IPS-18a (cell line): Measurements from ENCODE around the gene LSM12.
"Not testable (repeated sequence)": the region's sequence is repeated elsewhere in the genome, so short reads cannot be mapped to it uniquely, and the experiment has no call there.

Experiments used
- H3K27ac ChIP-seq: one replicate; pipeline ENCODE4 v1.5.1; 2013; ENCODE audit warnings: low read length
- H3K27me3 ChIP-seq: one replicate; pipeline ENCODE4 v1.6.1; 2013; ENCODE audit warnings: mild to moderate bottlenecking, low read length; ENCODE audit not compliant: control insufficient read depth, insufficient read depth
- H3K36me3 ChIP-seq: one replicate; pipeline ENCODE4 v1.6.1; 2013; ENCODE audit warnings: low read depth, low read length; ENCODE audit not compliant: control insufficient read depth
- H3K4me1 ChIP-seq: one replicate; pipeline ENCODE4 v1.6.1; 2013; ENCODE audit warnings: low read depth, low read length; ENCODE audit not compliant: control insufficient read depth
- H3K4me3 ChIP-seq: one replicate; pipeline ENCODE4 v1.5.1; 2013; ENCODE audit warnings: low read length
- H3K9ac ChIP-seq: one replicate; pipeline ENCODE4 v1.6.1; 2013; ENCODE audit warnings: mild to moderate bottlenecking, low read length, moderate library complexity
- H3K9me3 ChIP-seq: one replicate; pipeline ENCODE4 v1.6.1; 2013; ENCODE audit warnings: low read depth, low read length; ENCODE audit not compliant: control insufficient read depth

LSM12 gene

GRCh38 chr17:44049294-44050060 is 17.0 kb downstream of the LSM12 start:
- no peak overlapping the region for H3K27ac ChIP-seq
- no peaks in the 10 kb centered on the region for H3K9me3 ChIP-seq
- peaks cover 65% of the 10 kb centered on the region for H3K36me3 ChIP-seq
- H3K4me1 ChIP-seq, result peaks cover 1% of the 10 kb centered on the region
- no peak overlapping the region for H3K4me3 ChIP-seq
- H3K27me3 ChIP-seq, result no peaks in the 10 kb centered on the region
- H3K9ac ChIP-seq, result no peak overlapping the region

GRCh38 chr17:44046893-44047292 is 19.6 kb downstream of the LSM12 start:
- H3K27ac ChIP-seq, H3K27me3 ChIP-seq, H3K4me1 ChIP-seq, H3K9me3 ChIP-seq, H3K4me3 ChIP-seq, H3K9ac ChIP-seq: not testable (repeated sequence)
- H3K36me3 ChIP-seq, result peaks cover 47% of the 10 kb centered on the region

- Histone ChIP-seq H3K27ac (no peak overlapping the region), H3K27me3 (no peaks in the 10 kb centered on the region), H3K9me3 (no peaks in the 10 kb centered on the region), H3K4me3 (no peak overlapping the region), H3K36me3 (peaks cover 37% of the 10 kb centered on the region), H3K4me1 (peaks cover 4% of the 10 kb centered on the region), H3K9ac (no peak overlapping the region)
These were observed 21.0 kb downstream of the LSM12 start for GRCh38 chr17:44045486-44045885.

GRCh38 chr17:44044071-44044470 is 22.4 kb downstream of the LSM12 start:
- no peak overlapping the region for H3K4me3 ChIP-seq
- H3K36me3 ChIP-seq, result peaks cover 36% of the 10 kb centered on the region
- peaks cover 4% of the 10 kb centered on the region for H3K4me1 ChIP-seq
- H3K27ac ChIP-seq, result no peak overlapping the region
- no peaks in the 10 kb centered on the region for H3K9me3 ChIP-seq
- no peaks in the 10 kb centered on the region for H3K27me3 ChIP-seq
- H3K9ac ChIP-seq, result no peak overlapping the region

- H3K27ac ChIP-seq, result no peak overlapping the region
- no peak overlapping the region for H3K4me3 ChIP-seq
- peaks cover 35% of the 10 kb centered on the region for H3K36me3 ChIP-seq
These were observed 23.2 kb downstream of the LSM12 start for GRCh38 chr17:44043272-44043696.

GRCh38 chr17:44039829-44040635 is 26.4 kb downstream of the LSM12 start:
- peaks cover 4% of the 10 kb centered on the region for H3K4me1 ChIP-seq
- no peak overlapping the region for H3K9ac ChIP-seq
- no peak overlapping the region for H3K4me3 ChIP-seq
- no peaks in the 10 kb centered on the region for H3K27me3 ChIP-seq
- peaks cover 48% of the 10 kb centered on the region for H3K36me3 ChIP-seq
- H3K9me3 ChIP-seq, result no peaks in the 10 kb centered on the region
- H3K27ac ChIP-seq, result no peak overlapping the region

More at GRCh38 chr17:44043272-44043696, 23.2 kb downstream of the LSM12 start:
- Histone ChIP-seq H3K9ac (no peak overlapping the region), H3K9me3 (no peaks in the 10 kb centered on the region), H3K4me1 (peaks cover 4% of the 10 kb centered on the region), H3K27me3 (no peaks in the 10 kb centered on the region)

GRCh38 chr17:44038604-44039011 is 27.9 kb downstream of the LSM12 start:
- H3K27me3 ChIP-seq, result no peaks in the 10 kb centered on the region
- H3K9me3 ChIP-seq, result no peaks in the 10 kb centered on the region
- no peak overlapping the region for H3K27ac ChIP-seq
- H3K9ac ChIP-seq, result no peak overlapping the region
- peaks cover 47% of the 10 kb centered on the region for H3K36me3 ChIP-seq
- no peaks in the 10 kb centered on the region for H3K4me1 ChIP-seq
- no peak overlapping the region for H3K4me3 ChIP-seq

GRCh38 chr17:44037471-44037870 is 29.0 kb downstream of the LSM12 start:
- Histone ChIP-seq H3K4me1 (no peaks in the 10 kb centered on the region), H3K36me3 (peaks cover 54% of the 10 kb centered on the region), H3K9me3 (no peaks in the 10 kb centered on the region), H3K9ac (no peak overlapping the region), H3K27ac (no peak overlapping the region), H3K4me3 (no peak overlapping the region), H3K27me3 (no peaks in the 10 kb centered on the region)

GRCh38 chr17:44034688-44035087 is 31.8 kb downstream of the LSM12 start:
- not testable (repeated sequence) for H3K4me3 ChIP-seq, H3K4me1 ChIP-seq, H3K9ac ChIP-seq, H3K9me3 ChIP-seq, H3K27me3 ChIP-seq, H3K27ac ChIP-seq
- peaks cover 63% of the 10 kb centered on the region for H3K36me3 ChIP-seq

- Histone ChIP-seq H3K4me1 (no peaks in the 10 kb centered on the region), H3K4me3 (no peak overlapping the region), H3K27ac (no peak overlapping the region), H3K36me3 (peaks cover 66% of the 10 kb centered on the region), H3K27me3 (no peaks in the 10 kb centered on the region), H3K9ac (no peak overlapping the region), H3K9me3 (no peaks in the 10 kb centered on the region)
These were observed 32.5 kb downstream of the LSM12 start for GRCh38 chr17:44033861-44034408.

GRCh38 chr17:44030482-44030881 is 36.0 kb downstream of the LSM12 start:
- Histone ChIP-seq H3K9me3 (no peaks in the 10 kb centered on the region), H3K27me3 (no peaks in the 10 kb centered on the region), H3K27ac (no peak overlapping the region), H3K9ac (no peak overlapping the region), H3K36me3 (peaks cover 43% of the 10 kb centered on the region), H3K4me3 (no peak overlapping the region), H3K4me1 (no peaks in the 10 kb centered on the region)
